ENCODE data around the gene PHRF1.

Gene PHRF1

DNA sequence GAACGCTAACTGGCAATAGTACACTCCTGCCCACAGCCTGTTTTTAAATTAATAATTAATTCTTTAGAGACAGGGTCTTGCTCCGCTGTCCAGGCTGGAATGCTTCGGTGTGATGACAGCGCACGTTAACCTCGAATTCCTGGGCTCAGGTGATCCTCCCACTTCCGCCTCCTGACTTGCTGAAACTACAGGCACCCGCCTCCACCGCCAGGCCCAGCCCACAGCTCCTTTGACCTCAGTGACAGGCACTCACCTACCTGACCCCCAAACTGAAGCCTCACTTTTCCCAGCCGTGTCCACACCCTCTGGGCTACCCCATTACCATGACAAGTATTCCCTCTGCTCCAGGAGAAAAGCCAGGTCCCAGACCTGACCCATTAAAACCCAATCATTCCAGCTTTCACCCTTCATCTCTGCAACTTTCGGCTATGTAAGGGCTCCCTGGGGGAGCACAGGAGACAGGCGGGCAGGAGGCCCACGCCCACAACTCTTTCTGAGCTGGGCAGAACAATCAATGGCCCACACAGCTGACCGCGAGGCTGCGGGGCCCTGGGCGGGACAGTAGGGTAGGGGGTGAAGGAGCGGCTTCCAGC is 16.5 kb upstream of the PHRF1 start:
- peak overlapping the region; percentile 52 for H3K4me3 ChIP-seq (ENCODE audit: low read depth, low read length)
- in situ Hi-C loops (cut with HindIII; ENCODE audit: low sequenced_read_pairs), result no loop called here
- DNase-seq (ENCODE audit: low read depth), result no peak
- no peak for TF ChIP-seq CTCF (IDR thresholded peaks at IDR 0.05; ENCODE audit: low read depth, low read length, missing control alignments)

- DNase-seq (ENCODE audit: low read depth), result peak; percentile 46
- peak within 1 kb of the TSS; percentile 52 for H3K4me3 ChIP-seq (ENCODE audit: low read depth, low read length)
- TF ChIP-seq CTCF (IDR thresholded peaks at IDR 0.05; ENCODE audit: low read depth, low read length, missing control alignments), result no peak
- in situ Hi-C loops (cut with HindIII; ENCODE audit: low sequenced_read_pairs), result no loop called here
Measured at GRCh38 chr11:560305-561147, 15.7 kb upstream of the PHRF1 start, which contains the start of the genes LMNTD2 and RASSF7. Gene LMNTD2, minus strand, starts transcription at chr11:560738. Its CDS starts 22 bp downstream, at chr11:560716. Gene RASSF7, plus strand, starts transcription at chr11:560970. Its CDS starts 799 bp downstream, at chr11:561769.

GRCh38 chr11:561148-562003 is 14.9 kb upstream of the PHRF1 start:
- no peak for DNase-seq (ENCODE audit: low read depth)
- TF ChIP-seq CTCF (IDR thresholded peaks at IDR 0.05; ENCODE audit: low read depth, low read length, missing control alignments), result no peak
- in situ Hi-C loops (cut with HindIII; ENCODE audit: low sequenced_read_pairs), result no loop called here

GRCh38 chr11:562046-562645 is 14.1 kb upstream of the PHRF1 start:
- H3K4me3 ChIP-seq (ENCODE audit: low read depth, low read length), result no peak overlapping the region
- no peak for DNase-seq (ENCODE audit: low read depth)
- in situ Hi-C loops (cut with HindIII; ENCODE audit: low sequenced_read_pairs), result no loop called here
- no peak for TF ChIP-seq CTCF (IDR thresholded peaks at IDR 0.05; ENCODE audit: low read depth, low read length, missing control alignments)

More at GRCh38 chr11:561148-562003, 14.9 kb upstream of the PHRF1 start:
- peak overlapping the region; percentile 52 for H3K4me3 ChIP-seq (ENCODE audit: low read depth, low read length)

- in situ Hi-C loops (cut with HindIII; ENCODE audit: low sequenced_read_pairs), result no loop called here
- no peak overlapping the region for H3K4me3 ChIP-seq (ENCODE audit: low read depth, low read length)
- TF ChIP-seq CTCF (IDR thresholded peaks at IDR 0.05; ENCODE audit: low read depth, low read length, missing control alignments), result no peak
- no peak for DNase-seq (ENCODE audit: low read depth)
Measured at GRCh38 chr11:563066-563811, 13.0 kb upstream of the PHRF1 start.
